H1 (cell line): ENCODE data around the gene ROR1. TPM values are rescaled to one million over a fixed set of nuclear protein-coding genes. Genes with fewer than 3 reads are reported as not detected.

ENCODE experiments used
- CTCF ChIA-PET: fragments of 300-600 bp; sonication (Branson Sonifier 250); formaldehyde crosslinking; loops from one replicate; lab custom pipeline; 2021; ENCODE audit not compliant: partially characterized antibody; lab: Charles Lee
- POLR2A ChIA-PET: fragments of 300-600 bp; sonication (Branson Sonifier 250); formaldehyde crosslinking; loops from one replicate; lab custom pipeline; 2021; ENCODE audit warnings: inconsistent platforms; ENCODE audit not compliant: partially characterized antibody; lab: Charles Lee
- DNase-seq, 2 experiments: peaks; one replicate each; pipeline versions ENCODE4 v3.0.0 to v3.0.0-alpha.2; 2010 to 2022; ENCODE audit warnings: low spot score in 2 of 2, low read depth in 1 of 2, mixed read lengths in 1 of 2
- FAIRE-seq: peaks from 2 replicates; lab custom pipeline; 2011; peaks lifted over from hg19 to GRCh38; lab: Jason Lieb, UNC
- H2AFZ ChIP-seq: 2 replicates; pipeline ENCODE4 v1.8.1; 2012; ENCODE audit warnings: low read length, inconsistent platforms
- H2AK5ac ChIP-seq: 2 replicates; pipeline ENCODE4 v1.6.1; 2013; ENCODE audit warnings: low read depth, low read length
- H2BK120ac ChIP-seq: replicated peaks from 2 replicates; pipeline ENCODE3; 2013; ENCODE audit warnings: low read depth, low read length, inconsistent platforms
- H2BK12ac ChIP-seq: 2 replicates; pipeline ENCODE4 v1.6.1; 2013; ENCODE audit warnings: low read depth, low read length
- H2BK15ac ChIP-seq: 2 replicates; pipeline ENCODE4 v1.6.1; 2013; ENCODE audit warnings: low read length
- H2BK20ac ChIP-seq: 2 replicates; pipeline ENCODE4 v1.6.1; 2013; ENCODE audit warnings: low read length
- H2BK5ac ChIP-seq: 2 replicates; pipeline ENCODE4 v1.6.1; 2013; ENCODE audit warnings: low read depth, low read length
- H3K14ac ChIP-seq: 2 replicates; pipeline ENCODE4 v1.6.1; 2013; ENCODE audit warnings: inconsistent platforms; ENCODE audit not compliant: insufficient read length
- H3K18ac ChIP-seq: 2 replicates; pipeline ENCODE4 v1.6.1; 2013; ENCODE audit warnings: low read length; ENCODE audit errors: extremely low read depth
- H3K23ac ChIP-seq: 2 replicates; pipeline ENCODE4 v1.6.1; 2013; ENCODE audit warnings: inconsistent platforms; ENCODE audit not compliant: insufficient read length
- H3K23me2 ChIP-seq: 2 replicates; pipeline ENCODE4 v1.6.1; 2013; ENCODE audit warnings: low read depth, low read length
- H3K27ac ChIP-seq: 2 replicates; pipeline ENCODE4 v1.6.1; 2011; ENCODE audit warnings: low read depth, low read length, inconsistent platforms
- H3K27me3 ChIP-seq, 4 experiments: replicated peaks in 1 of 4; 1 replicate in 1 of 4; 2 replicates in 3 of 4; pipeline versions ENCODE4 v1.6.1 to v1.8.1; 2011 to 2013; ENCODE audit warnings: low read length in 3 of 4, mild to moderate bottlenecking in 3 of 4, inconsistent platforms in 2 of 4, mixed read lengths in 2 of 4, moderate library complexity in 1 of 4; ENCODE audit not compliant: control insufficient read depth in 3 of 4, insufficient read depth in 3 of 4; ENCODE audit errors: extremely low read depth in 1 of 4
- H3K36me3 ChIP-seq, 4 experiments: 2 replicates each; pipeline versions ENCODE4 v1.6.1 to v1.8.1; 2011 to 2013; ENCODE audit warnings: mild to moderate bottlenecking in 4 of 4, low read length in 3 of 4, moderate library complexity in 2 of 4, control low read depth in 1 of 4, inconsistent platforms in 1 of 4; ENCODE audit not compliant: insufficient read depth in 4 of 4, control insufficient read depth in 2 of 4
- H3K4ac ChIP-seq: replicated peaks from 2 replicates; pipeline ENCODE3; 2013; ENCODE audit warnings: low read length, low read depth, mixed read lengths, inconsistent platforms; ENCODE audit not compliant: insufficient read length
- H3K4me1 ChIP-seq, 4 experiments: replicated peaks in 1 of 4; 1 replicate in 1 of 4; 2 replicates in 3 of 4; pipeline versions ENCODE4 v1.6.1 to v1.8.1; 2011 to 2013; ENCODE audit warnings: low read length in 3 of 4, inconsistent platforms in 2 of 4, mixed read lengths in 1 of 4; ENCODE audit not compliant: insufficient read depth in 4 of 4, control insufficient read depth in 3 of 4
- H3K4me2 ChIP-seq, 2 experiments: 2 replicates each; pipeline versions ENCODE4 v1.6.1 to v1.8.1; 2011 to 2013; ENCODE audit warnings: low read depth in 2 of 2, low read length in 2 of 2, control low read depth in 1 of 2, inconsistent platforms in 1 of 2, mild to moderate bottlenecking in 1 of 2; ENCODE audit not compliant: insufficient read depth in 1 of 2
- H3K4me3 ChIP-seq, 4 experiments: fragments of 200-600, 300-600 bp in 1 of 4; sonication (generic), shearing (Covaris generic), sonication (Bioruptor Twin) in 1 of 4; 2 replicates each; pipeline versions ENCODE4 v1.5.1 to v1.8.1; 2011 to 2016; ENCODE audit warnings: low read length in 4 of 4, low read depth in 3 of 4, control low read depth in 2 of 4, inconsistent platforms in 2 of 4, mild to moderate bottlenecking in 2 of 4, mixed read lengths in 1 of 4, moderate library complexity in 1 of 4; ENCODE audit not compliant: insufficient read depth in 2 of 4; ENCODE audit errors: extremely low read depth in 1 of 4
- H3K56ac ChIP-seq: replicated peaks from 2 replicates; pipeline ENCODE3; 2013; ENCODE audit warnings: low read depth, mild to moderate bottlenecking, mixed read lengths, low read length, inconsistent platforms; ENCODE audit not compliant: insufficient read length
- H3K79me1 ChIP-seq: 2 replicates; pipeline ENCODE4 v1.6.1; 2013; ENCODE audit warnings: low read depth, low read length, control low read depth
- H3K79me2 ChIP-seq, 2 experiments: 2 replicates each; pipeline versions ENCODE4 v1.6.1 to v1.8.1; 2012 to 2013; ENCODE audit warnings: low read length in 2 of 2, mild to moderate bottlenecking in 2 of 2, inconsistent platforms in 1 of 2; ENCODE audit not compliant: insufficient read depth in 2 of 2, control insufficient read depth in 1 of 2
- H3K9ac ChIP-seq, 4 experiments: replicated peaks in 1 of 4; 1 replicate in 1 of 4; 2 replicates in 3 of 4; pipeline versions ENCODE4 v1.6.1 to v1.8.1; 2011 to 2013; ENCODE audit warnings: low read depth in 3 of 4, low read length in 3 of 4, control low read depth in 2 of 4, mild to moderate bottlenecking in 2 of 4, moderate library complexity in 2 of 4, inconsistent platforms in 1 of 4; ENCODE audit errors: extremely low read depth in 1 of 4
- H3K9me3 ChIP-seq, 2 experiments: 2 replicates each; pipeline versions ENCODE4 v1.6.1 to v1.8.1; 2012 to 2013; ENCODE audit warnings: mild to moderate bottlenecking in 2 of 2, moderate library complexity in 2 of 2, control low read depth in 1 of 2, inconsistent platforms in 1 of 2, low read depth in 1 of 2, low read length in 1 of 2, mixed read lengths in 1 of 2; ENCODE audit not compliant: insufficient read depth in 2 of 2
- H4K20me1 ChIP-seq, 2 experiments: replicated peaks in 1 of 2; 2 replicates each; pipeline versions ENCODE3 to v1.8.1; 2011 to 2013; ENCODE audit warnings: inconsistent platforms in 2 of 2, low read length in 2 of 2, mild to moderate bottlenecking in 1 of 2; ENCODE audit not compliant: insufficient read depth in 2 of 2, control insufficient read depth in 1 of 2
- H4K5ac ChIP-seq: 2 replicates; pipeline ENCODE4 v1.6.1; 2013; ENCODE audit warnings: low read length, low read depth, mixed read lengths, inconsistent platforms; ENCODE audit not compliant: insufficient read length
- H4K8ac ChIP-seq: 2 replicates; pipeline ENCODE4 v1.8.0; 2013; ENCODE audit warnings: mild to moderate bottlenecking, moderate library complexity, low read length, inconsistent platforms; ENCODE audit not compliant: insufficient read depth; ENCODE audit errors: extremely low read depth
- H4K91ac ChIP-seq: replicated peaks from 2 replicates; pipeline ENCODE3; 2013; ENCODE audit warnings: low read length, mixed read lengths, inconsistent platforms; ENCODE audit not compliant: insufficient read length
- ASH2L ChIP-seq: fragments of 200-600, 300-600 bp; sonication (generic); IDR thresholded peaks from one replicate; pipeline ENCODE4 v1.7.1; 2017; ENCODE audit warnings: low read length
- BCL11A ChIP-seq, 2 experiments: IDR thresholded peaks; one replicate each; pipeline ENCODE4 v1.6.1; 2011; ENCODE audit warnings: low read depth in 2 of 2, low read length in 2 of 2, mild to moderate bottlenecking in 2 of 2
- CREB1 ChIP-seq: IDR thresholded peaks from 2 replicates; pipeline ENCODE4 v1.6.1; 2012; ENCODE audit warnings: inconsistent platforms
- EGR1 ChIP-seq: IDR thresholded peaks from 2 replicates; pipeline ENCODE4 v1.6.1; 2011; ENCODE audit warnings: low read depth, low read length, borderline replicate concordance
- GABPA ChIP-seq: IDR thresholded peaks from 2 replicates; pipeline ENCODE4 v1.6.1; 2011; ENCODE audit warnings: mild to moderate bottlenecking, low read length, moderate library complexity, borderline replicate concordance; ENCODE audit not compliant: insufficient read depth
- JUN ChIP-seq: IDR thresholded peaks from 2 replicates; pipeline ENCODE4 v1.6.1; 2011; ENCODE audit warnings: low read depth, mild to moderate bottlenecking, improper control_type of control experiment, low read length
- JUND ChIP-seq: IDR thresholded peaks from 2 replicates; pipeline ENCODE4 v1.6.1; 2011; ENCODE audit warnings: mild to moderate bottlenecking, improper control_type of control experiment, low read length
- RBBP5 ChIP-seq: IDR thresholded peaks from 2 replicates; pipeline ENCODE4 v1.7.1; 2012; ENCODE audit warnings: low read depth, mild to moderate bottlenecking, inconsistent platforms, low read length, moderate library complexity, borderline replicate concordance
- SAP30 ChIP-seq: fragments of 300-600 bp; sonication (generic); IDR thresholded peaks from 2 replicates; pipeline ENCODE4 v1.7.1; 2012; ENCODE audit warnings: low read length, moderate library complexity, mild to moderate bottlenecking, inconsistent platforms; ENCODE audit not compliant: insufficient read depth, insufficient replicate concordance
- ZNF274 ChIP-seq: IDR thresholded peaks from 2 replicates; pipeline ENCODE4 v1.7.0; 2012; ENCODE audit warnings: low read length, borderline replicate concordance; ENCODE audit errors: extremely low read depth
- WGBS, 2 experiments: shearing (Covaris generic) in 1 of 2; methylation state at CpG; one replicate each; pipeline versions ENCODE4 v1.1.6 to v1.1.7; 2013 to 2015; ENCODE audit warnings: low lambda C conversion rate in 2 of 2, mixed read lengths in 2 of 2, inconsistent platforms in 1 of 2, low coverage in 1 of 2, missing lambda C conversion rate in 1 of 2; ENCODE audit not compliant: insufficient replicate concordance in 2 of 2, insufficient coverage in 1 of 2, insufficient read length in 1 of 2; ENCODE audit errors: extremely low coverage in 1 of 2, missing lambda C conversion rate in 1 of 2; 5-methylcytosine and 5-hydroxymethylcytosine counted together
- polyA plus RNA-seq, 7 experiments: library from polyadenylated mRNA; depleted of rRNA in 3 of 7; stranded (reverse) in 5 of 7; unstranded in 2 of 7; fragments of >200 nt in 5 of 7; fragments of 200-250 nt in 2 of 7; gene quantifications; 1 replicate in 5 of 7; 2 replicates in 1 of 7; 4 replicates in 1 of 7; pipeline versions ENCODE4 v1.2.1 to v1.2.3, GENCODE V29; 2011 to 2013; ENCODE audit warnings: missing spikeins in 2 of 7, mixed read lengths in 2 of 7
- total RNA-seq: library from RNA; stranded (reverse); fragmentation: NEBNext Ultra II Directional; extraction: Animal tissue kit (Norgen Biotek cat#: 25700); gene quantifications from 2 replicates; pipeline ENCODE4 v1.2.1, GENCODE V29; 2021
- TF ChIP-seq, protein P1 (sequence below): IDR thresholded peaks from 2 replicates; pipeline ENCODE4 v1.6.1; 2011; ENCODE audit warnings: low read depth, mild to moderate bottlenecking, low read length; ENCODE audit not compliant: insufficient read depth

Gene ROR1
- total and polyA plus RNA-seq, 2 of the 8 experiments (the other 6 are each of a cell fraction or from before 2014, with no cell fraction given): 33.6 to 73.6 TPM

DNA sequence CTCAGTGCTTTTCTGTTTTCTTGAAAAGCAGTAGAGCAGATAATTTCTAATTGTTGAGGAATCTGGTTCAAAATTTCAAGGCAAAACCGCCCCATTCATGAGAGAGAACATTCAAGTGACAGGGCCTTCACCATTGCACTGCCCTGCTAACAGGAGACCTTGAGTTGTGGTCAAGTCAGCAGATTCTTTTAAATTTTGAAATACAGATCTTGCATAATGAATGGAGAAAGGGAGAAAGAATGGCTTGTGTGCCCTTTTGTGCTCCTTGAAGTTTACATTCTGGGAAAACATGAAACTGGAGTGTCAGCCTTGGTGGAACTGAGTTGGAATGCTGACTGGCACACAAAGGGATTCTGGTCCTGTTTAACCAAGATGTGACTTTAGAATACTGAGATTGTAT is 265.1 kb downstream of the ROR1 start:
- Histone ChIP-seq H3K4me3 (no peak overlapping the region), H3K14ac (no peak overlapping the region), H3K9ac (no peak overlapping the region), H2AK5ac (no peak overlapping the region), H3K27ac (no peak overlapping the region; the same call in 1 of the 2 replicates), H2BK20ac (no peak overlapping the region), H3K18ac (no peak overlapping the region), H3K9me3 (no peaks in the 10 kb centered on the region), H3K4me2 (0 out of 4 replicates have a peak overlapping the region, but pooled peaks have one; percentile 10 to 17), H3K27me3 (peaks cover 0 to 1% (median 0%) of the 10 kb centered on the region in 4 experiments; a peak in 1 of 7 replicates), H4K20me1 (peaks cover 0 to 5% of the 10 kb centered on the region in 2 experiments), H3K23ac (no peak overlapping the region), H3K79me2 (peaks cover 0 to 80% of the 10 kb centered on the region in 2 experiments; a peak in 3 of 4 replicates), H3K79me1 (peaks cover 4% of the 10 kb centered on the region; the same call in 1 of the 2 replicates), H2BK5ac (no peak overlapping the region), H3K4ac (no peak overlapping the region), H2BK15ac (no peak overlapping the region), H2AFZ (no peak overlapping the region), H2BK120ac (no peak overlapping the region), H3K36me3 (no peaks in the 10 kb centered on the region), H4K8ac (no peak overlapping the region), H4K5ac (no peak overlapping the region), H3K56ac (no peak overlapping the region), H3K4me1 (peaks cover 3 to 17% (median 11%) of the 10 kb centered on the region in 4 experiments; a peak in 5 of 7 replicates), H3K23me2 (no peaks in the 10 kb centered on the region; the same call in 1 of the 2 replicates), H2BK12ac (no peak overlapping the region), H4K91ac (no peak overlapping the region)
- DNase-seq (no peak), FAIRE-seq (no peak)
- 83% methylated on average over 1 of the region's 1 CpG; no CpG with 5 or more reads in 1 of the 2 experiments for WGBS, 2 experiments
- TF ChIP-seq BCL11A (IDR thresholded peaks at IDR 0.05; ENCODE audit: low read depth in 2 of 2, low read length in 2 of 2) (no peak), SAP30 (no peak), ASH2L (no peak), EGR1 (no peak), ZNF274 (no peak), GABPA (no peak), CREB1 (no peak), RBBP5 (no peak), JUND (no peak), JUN (no peak)
- TF ChIP-seq, protein P1, sequence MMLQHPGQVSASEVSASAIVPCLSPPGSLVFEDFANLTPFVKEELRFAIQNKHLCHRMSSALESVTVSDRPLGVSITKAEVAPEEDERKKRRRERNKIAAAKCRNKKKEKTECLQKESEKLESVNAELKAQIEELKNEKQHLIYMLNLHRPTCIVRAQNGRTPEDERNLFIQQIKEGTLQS: no peak
- POLR2A ChIA-PET: interaction anchor here (1.3 kb wide), 1 partner anchor 10 kb away, joined by 3 read pairs; no protein-coding TSS in a partner anchor
- CTCF ChIA-PET: interaction anchor here (1.3 kb wide), 1 partner anchor 9 kb away, joined by 3 read pairs; no protein-coding TSS in a partner anchor
